CD14-positive monocyte (primary cell): ENCODE data around the gene APC2. TPM values are rescaled to one million over a fixed set of nuclear protein-coding genes. Genes with fewer than 3 reads are reported as not detected.
A peak's percentile ranks its signal among the peaks of the same experiment; 100 is the strongest.

Experiments used
- DNase-seq, 3 donors: peaks; one replicate each; pipeline ENCODE4 v3.0.0-alpha.2; 2011 to 2022
- H2AFZ ChIP-seq: 2 replicates; pipeline ENCODE4 v1.6.0; 2012; ENCODE audit warnings: mild to moderate bottlenecking, low read depth, low read length, inconsistent platforms; ENCODE audit not compliant: insufficient read depth, poor library complexity, severe bottlenecking
- H3K27ac ChIP-seq, 2 donors: 1 replicate in 1 of 2; 2 replicates in 1 of 2; pipeline ENCODE4 v1.5.1; 2012 to 2013; ENCODE audit warnings: low read length in 2 of 2, control low read depth in 1 of 2, inconsistent platforms in 1 of 2, low read depth in 1 of 2, mild to moderate bottlenecking in 1 of 2
- H3K27me3 ChIP-seq, 2 donors: one replicate each; pipeline versions ENCODE4 v1.6.0 to v1.6.1; 2011 to 2013; ENCODE audit warnings: low read length in 2 of 2; ENCODE audit not compliant: control insufficient read depth in 2 of 2, insufficient read depth in 2 of 2
- H3K36me3 ChIP-seq, 2 donors: replicated peaks in 1 of 2; 1 replicate in 1 of 2; 2 replicates in 1 of 2; pipeline versions ENCODE4 v1.5.1 to v1.6.1; 2012 to 2013; ENCODE audit warnings: low read length in 2 of 2, control low read depth in 1 of 2, inconsistent platforms in 1 of 2, mild to moderate bottlenecking in 1 of 2; ENCODE audit not compliant: insufficient read depth in 2 of 2, control insufficient read depth in 1 of 2
- H3K4me1 ChIP-seq, 2 donors: 1 replicate in 1 of 2; 2 replicates in 1 of 2; pipeline versions ENCODE4 v1.5.1 to v1.6.1; 2012 to 2013; ENCODE audit warnings: low read length in 2 of 2, control low read depth in 1 of 2, inconsistent platforms in 1 of 2, mild to moderate bottlenecking in 1 of 2, moderate library complexity in 1 of 2; ENCODE audit not compliant: insufficient read depth in 2 of 2, control insufficient read depth in 1 of 2
- H3K4me2 ChIP-seq: replicated peaks from 2 replicates; pipeline ENCODE3; 2012; ENCODE audit warnings: low read length, moderate library complexity, mild to moderate bottlenecking; ENCODE audit not compliant: poor library complexity, severe bottlenecking; ENCODE audit errors: extremely low read depth
- H3K4me3 ChIP-seq, 3 experiments: fragments of 200-600 bp in 1 of 3; sonication (generic) in 1 of 3; replicated peaks in 1 of 3; 1 replicate in 2 of 3; 2 replicates in 1 of 3; pipeline ENCODE4 v1.5.1; 2011 to 2013; ENCODE audit warnings: low read length in 3 of 3, mild to moderate bottlenecking in 3 of 3, control low read depth in 2 of 3, low read depth in 2 of 3, inconsistent platforms in 1 of 3, moderate library complexity in 1 of 3
- H3K79me2 ChIP-seq: 2 replicates; pipeline ENCODE4 v1.6.0; 2012; ENCODE audit warnings: mild to moderate bottlenecking, control low read depth, inconsistent platforms, low read length, moderate library complexity; ENCODE audit not compliant: insufficient read depth
- H3K9ac ChIP-seq: 2 replicates; pipeline ENCODE4 v1.6.0; 2017; ENCODE audit warnings: low read length, mild to moderate bottlenecking; ENCODE audit not compliant: insufficient read depth, poor library complexity, severe bottlenecking
- H3K9me3 ChIP-seq, 2 donors: replicated peaks in 1 of 2; 1 replicate in 1 of 2; 2 replicates in 1 of 2; pipeline versions ENCODE4 v1.5.1 to v1.6.1; 2012 to 2013; ENCODE audit warnings: low read length in 2 of 2, control low read depth in 1 of 2; ENCODE audit not compliant: control insufficient read depth in 1 of 2, insufficient read depth in 1 of 2
- H4K20me1 ChIP-seq: 2 replicates; pipeline ENCODE4 v1.6.0; 2012; ENCODE audit warnings: mild to moderate bottlenecking, low read length, control low read depth, moderate library complexity; ENCODE audit not compliant: insufficient read depth
- H3K27ac Mint-ChIP-seq, 7 donors: one replicate each; pipeline ENCODE4 v1.8.0; 2020; ENCODE audit warnings: mild to moderate bottlenecking in 7 of 7, mixed read lengths in 7 of 7, moderate library complexity in 6 of 7, inconsistent platforms in 2 of 7
- H3K27me3 Mint-ChIP-seq, 3 donors: one replicate each; pipeline ENCODE4 v1.8.0; 2021 to 2022; ENCODE audit warnings: low read depth in 3 of 3, mild to moderate bottlenecking in 3 of 3, mixed read lengths in 3 of 3, moderate library complexity in 3 of 3, inconsistent platforms in 1 of 3
- H3K36me3 Mint-ChIP-seq, 2 donors: one replicate each; pipeline ENCODE4 v1.8.0; 2020; ENCODE audit warnings: mixed read lengths in 2 of 2, inconsistent platforms in 1 of 2, mild to moderate bottlenecking in 1 of 2
- H3K4me1 Mint-ChIP-seq: one replicate; pipeline ENCODE4 v1.8.0; 2020; ENCODE audit warnings: mild to moderate bottlenecking, mixed read lengths
- H3K4me3 Mint-ChIP-seq, 2 donors: one replicate each; pipeline ENCODE4 v1.8.0; 2020; ENCODE audit warnings: mild to moderate bottlenecking in 2 of 2, mixed read lengths in 2 of 2, moderate library complexity in 1 of 2
- H3K9me3 Mint-ChIP-seq, 7 donors: one replicate each; pipeline ENCODE4 v1.8.0; 2020 to 2022; ENCODE audit warnings: mixed read lengths in 7 of 7, mild to moderate bottlenecking in 6 of 7, moderate library complexity in 6 of 7, inconsistent platforms in 2 of 7
- CTCF ChIP-seq: fragments of 200-600 bp; IDR thresholded peaks from one replicate; pipeline ENCODE4 v1.8.0; 2022; ENCODE audit warnings: antibody characterized with exemption, mild to moderate bottlenecking
- WGBS: methylation state at CpG from one replicate; pipeline ENCODE4 v1.1.5; 2013; ENCODE audit warnings: missing lambda C conversion rate; ENCODE audit not compliant: insufficient coverage; 5-methylcytosine and 5-hydroxymethylcytosine counted together
- intact Hi-C, 2 donors: fragments of 100-400 bp; cut with micrococcal nuclease; formaldehyde crosslinking; loops; one replicate each; pipeline versions ENCODE4 v1.15.0 to v1.15.1; 2023
- polyA plus RNA-seq, 3 donors: library from polyadenylated mRNA; depleted of rRNA in 1 of 3; unstranded in 2 of 3; stranded (reverse) in 1 of 3; fragments of 300-500 nt in 2 of 3; fragments of >200 nt in 1 of 3; fragmentation: Illumina TruSeq in 2 of 3; gene quantifications; 1 replicate in 2 of 3; 2 replicates in 1 of 3; pipeline ENCODE4 v1.2.3, GENCODE V29; 2012 to 2021

Gene APC2
- polyA plus RNA-seq, 3 donors = 0.04 TPM; not detected in 2

- Histone ChIP-seq H3K9me3 (no peaks in the 10 kb centered on the region), H3K36me3 (peaks cover 51 to 68% of the 10 kb centered on the region in 2 donors), H3K4me3 (no peak overlapping the region), H2AFZ (no peak overlapping the region), H3K4me2 (no peak overlapping the region), H3K27me3 (no peaks in the 10 kb centered on the region), H4K20me1 (peaks cover 60% of the 10 kb centered on the region), H3K79me2 (peaks cover 8% of the 10 kb centered on the region), H3K9ac (no peak overlapping the region), H3K27ac (no peak overlapping the region), H3K4me1 (peaks cover 4 to 6% of the 10 kb centered on the region in 2 donors)
- 93% methylated on average over 45 of the region's 47 CpGs for WGBS
- Mint-ChIP-seq H3K27ac (peak overlapping the region in 1 of 7 donors; percentile 52), H3K36me3 (peaks cover 26 to 56% of the 10 kb centered on the region in 2 donors), H3K27me3 (peaks cover 0 to 4% (median 1%) of the 10 kb centered on the region in 3 donors), H3K4me3 (no peak overlapping the region), H3K9me3 (peaks cover 0 to 2% (median 0%) of the 10 kb centered on the region in 7 donors), H3K4me1 (peaks cover 10% of the 10 kb centered on the region)
- no peak for TF ChIP-seq CTCF
- DNase-seq = no peak
- intact Hi-C loops = no loop called here
These were observed 16.5 kb upstream of the APC2 start for GRCh38 chr19:1433119-1434039.

GRCh38 chr19:1434040-1434366 lies 15.9 kb upstream of the APC2 start:
- Mint-ChIP-seq H3K9me3 (peaks cover 0 to 2% (median 0%) of the 10 kb centered on the region in 7 donors), H3K27ac (no peak overlapping the region), H3K4me3 (no peak overlapping the region), H3K27me3 (peaks cover 0 to 4% (median 1%) of the 10 kb centered on the region in 3 donors), H3K36me3 (peaks cover 26 to 53% of the 10 kb centered on the region in 2 donors), H3K4me1 (peaks cover 12% of the 10 kb centered on the region)
- H3K4me2 ChIP-seq = no peak overlapping the region
- H3K4me3 ChIP-seq = no peak overlapping the region
- H4K20me1 ChIP-seq = peaks cover 60% of the 10 kb centered on the region
- H3K4me1 ChIP-seq = peaks cover 5 to 11% of the 10 kb centered on the region in 2 donors
- H3K79me2 ChIP-seq = peaks cover 14% of the 10 kb centered on the region
- intact Hi-C loops = no loop called here
- WGBS = 95% methylated on average over 17 of the region's 17 CpGs
- no peaks in the 10 kb centered on the region for H3K27me3 ChIP-seq
- no peak overlapping the region for H2AFZ ChIP-seq
- no peak overlapping the region for H3K27ac ChIP-seq
- no peak for DNase-seq
- peaks cover 46 to 62% of the 10 kb centered on the region in 2 donors for H3K36me3 ChIP-seq
- H3K9me3 ChIP-seq = no peaks in the 10 kb centered on the region
- H3K9ac ChIP-seq = no peak overlapping the region
- TF ChIP-seq CTCF = no peak
